GM12891 (cell line): ENCODE data around the gene MAP3K21.

Experiments
- PAX5 ChIP-seq: IDR thresholded peaks from 2 replicates; pipeline ENCODE4 v1.6.1; 2011; ENCODE audit warnings: low read length, moderate library complexity, mild to moderate bottlenecking; ENCODE audit not compliant: insufficient read depth, severe bottlenecking
- POLR2A ChIP-seq: IDR thresholded peaks from 2 replicates; pipeline ENCODE4 v1.6.1; 2011; ENCODE audit warnings: low read depth, low read length, control low read depth
- POLR2AphosphoS5 ChIP-seq: IDR thresholded peaks from 2 replicates; pipeline ENCODE4 v1.6.1; 2011; ENCODE audit warnings: low read depth, low read length, control low read depth
- SPI1 ChIP-seq: IDR thresholded peaks from 2 replicates; pipeline ENCODE4 v1.6.1; 2011; ENCODE audit warnings: low read depth, low read length, control low read depth
- TAF1 ChIP-seq: IDR thresholded peaks from 2 replicates; pipeline ENCODE4 v1.6.1; 2011; ENCODE audit warnings: low read depth, low read length, control low read depth

- no peak for TF ChIP-seq PAX5
- TF ChIP-seq POLR2A, result no peak
- no peak for TF ChIP-seq POLR2AphosphoS5
- TF ChIP-seq TAF1, result no peak
- no peak for TF ChIP-seq SPI1
Measured at GRCh38 chr1:233313434-233314155, 13.9 kb upstream of the MAP3K21 start.
